Endodermal cell (in vitro differentiated cells): Measurements from ENCODE around the gene CRISPLD2. TPM values are rescaled to one million over a fixed set of nuclear protein-coding genes. Genes with fewer than 3 reads are reported as not detected.

Source experiments
- DNase-seq: peaks from one replicate; pipeline ENCODE4 v3.0.0-alpha.2; 2017
- H3K27ac ChIP-seq: 2 replicates; pipeline ENCODE4 v1.5.1; 2013; ENCODE audit warnings: mild to moderate bottlenecking, low read depth, low read length, moderate library complexity
- H3K27me3 ChIP-seq: 2 replicates; pipeline ENCODE4 v1.6.1; 2013; ENCODE audit warnings: mild to moderate bottlenecking, low read length, moderate library complexity; ENCODE audit not compliant: insufficient read depth, control insufficient read depth, poor library complexity, severe bottlenecking
- H3K36me3 ChIP-seq: 2 replicates; pipeline ENCODE4 v1.7.0; 2013; ENCODE audit warnings: mild to moderate bottlenecking, low read length, moderate library complexity; ENCODE audit not compliant: control insufficient read depth, insufficient read depth
- H3K4me1 ChIP-seq: one replicate; pipeline ENCODE4 v1.7.0; 2013; ENCODE audit warnings: low read length; ENCODE audit not compliant: control insufficient read depth, insufficient read depth
- H3K4me3 ChIP-seq: 2 replicates; pipeline ENCODE4 v1.5.1; 2013; ENCODE audit warnings: mild to moderate bottlenecking, low read length, moderate library complexity
- H3K9ac ChIP-seq: 2 replicates; pipeline ENCODE4 v1.6.1; 2013; ENCODE audit warnings: mild to moderate bottlenecking, low read length, moderate library complexity; ENCODE audit not compliant: poor library complexity, severe bottlenecking; ENCODE audit errors: extremely low read depth
- H3K9me3 ChIP-seq: 2 replicates; pipeline ENCODE4 v1.6.1; 2013; ENCODE audit warnings: mild to moderate bottlenecking, low read length, moderate library complexity; ENCODE audit not compliant: control insufficient read depth
- H3K27ac Mint-ChIP-seq: 2 replicates; pipeline ENCODE4 v1.8.0; 2020; ENCODE audit warnings: mixed read lengths
- H3K27me3 Mint-ChIP-seq: 2 replicates; pipeline ENCODE4 v1.8.0; 2021; ENCODE audit warnings: mild to moderate bottlenecking, mixed read lengths; ENCODE audit not compliant: insufficient read depth
- H3K36me3 Mint-ChIP-seq: 2 replicates; pipeline ENCODE4 v1.8.0; 2020; ENCODE audit warnings: low read depth, mixed read lengths
- H3K4me1 Mint-ChIP-seq: 2 replicates; pipeline ENCODE4 v1.8.0; 2020; ENCODE audit warnings: mixed read lengths
- H3K4me3 Mint-ChIP-seq: 2 replicates; pipeline ENCODE4 v1.8.0; 2020; ENCODE audit warnings: mild to moderate bottlenecking, moderate library complexity, mixed read lengths
- H3K9me3 Mint-ChIP-seq: 2 replicates; pipeline ENCODE4 v1.8.0; 2020; ENCODE audit warnings: mild to moderate bottlenecking, mixed read lengths
- CTCF ChIP-seq: fragments of 200-600 bp; sonication (generic); conservative IDR thresholded peaks from 2 replicates; pipeline ENCODE4 v1.5.0; 2021; ENCODE audit warnings: antibody characterized with exemption, mild to moderate bottlenecking
- WGBS, 2 experiments: methylation state at CpG; one replicate each; pipeline versions ENCODE4 v1.1.5 to v1.1.7; 2013; ENCODE audit warnings: missing lambda C conversion rate in 2 of 2, mixed read lengths in 1 of 2; ENCODE audit not compliant: insufficient coverage in 1 of 2, insufficient read length in 1 of 2; 5-methylcytosine and 5-hydroxymethylcytosine counted together
- total RNA-seq, 2 donors: library from RNA; stranded (reverse); fragmentation: NEBNext Ultra II Directional in 1 of 2; extraction: Animal tissue kit (Norgen Biotek cat#: 25700) in 1 of 2; gene quantifications; 2 replicates in 1 of 2; 3 replicates in 1 of 2; pipeline ENCODE4 v1.2.1, GENCODE V29; 2021

Gene CRISPLD2
- total RNA-seq, 2 donors from 2014 or later: 5.0 to 9.3 TPM

GRCh38 chr16:84931506-84931905, 111.7 kb downstream of the CRISPLD2 start:
- H3K27me3 Mint-ChIP-seq: no peaks in the 10 kb centered on the region
- Histone ChIP-seq H3K27me3 (no peaks in the 10 kb centered on the region), H3K9me3 (no peaks in the 10 kb centered on the region), H3K36me3 (no peaks in the 10 kb centered on the region), H3K4me3 (no peak overlapping the region), H3K9ac (no peak overlapping the region), H3K27ac (peak overlapping the region; percentile 75), H3K4me1 (no peaks in the 10 kb centered on the region)
- no peak overlapping the region for H3K27ac Mint-ChIP-seq
- TF ChIP-seq CTCF: no peak
- H3K4me3 Mint-ChIP-seq: no peak overlapping the region
- no peak for DNase-seq
- H3K4me1 Mint-ChIP-seq: no peaks in the 10 kb centered on the region
- no peaks in the 10 kb centered on the region for H3K36me3 Mint-ChIP-seq
- no peaks in the 10 kb centered on the region for H3K9me3 Mint-ChIP-seq
- WGBS, 2 experiments: 88 to 93% methylated on average over 5 to 8 of the region's 8 CpGs

- no peaks in the 10 kb centered on the region for H3K27me3 ChIP-seq
- H3K9ac ChIP-seq: no peak overlapping the region
- no peaks in the 10 kb centered on the region for H3K4me1 Mint-ChIP-seq
- H3K9me3 ChIP-seq: no peaks in the 10 kb centered on the region
- H3K4me3 Mint-ChIP-seq: no peak overlapping the region
- H3K4me1 ChIP-seq: no peaks in the 10 kb centered on the region
- H3K27me3 Mint-ChIP-seq: no peaks in the 10 kb centered on the region
- no peak for DNase-seq
- no peaks in the 10 kb centered on the region for H3K36me3 ChIP-seq
- H3K9me3 Mint-ChIP-seq: no peaks in the 10 kb centered on the region
- H3K4me3 ChIP-seq: no peak overlapping the region
- H3K27ac Mint-ChIP-seq: no peak overlapping the region
- 70 to 91% methylated on average over 4 to 5 of the region's 5 CpGs for WGBS, 2 experiments
- no peaks in the 10 kb centered on the region for H3K36me3 Mint-ChIP-seq
- no peak for TF ChIP-seq CTCF
- peak overlapping the region; percentile 75 for H3K27ac ChIP-seq
These were observed 112.9 kb downstream of the CRISPLD2 start for GRCh38 chr16:84932681-84933080.

GRCh38 chr16:84933774-84934631, 114.2 kb downstream of the CRISPLD2 start:
- H3K27ac Mint-ChIP-seq: no peak overlapping the region
- no peak for DNase-seq

More at GRCh38 chr16:84933774-84934631, 114.2 kb downstream of the CRISPLD2 start:
- Mint-ChIP-seq H3K4me1 (no peaks in the 10 kb centered on the region), H3K27me3 (no peaks in the 10 kb centered on the region), H3K36me3 (no peaks in the 10 kb centered on the region), H3K9me3 (no peaks in the 10 kb centered on the region), H3K4me3 (no peak overlapping the region)
- H3K27me3 ChIP-seq: no peaks in the 10 kb centered on the region
- H3K4me1 ChIP-seq: no peaks in the 10 kb centered on the region
- H3K27ac ChIP-seq: no peak overlapping the region
- H3K4me3 ChIP-seq: no peak overlapping the region
- H3K9ac ChIP-seq: no peak overlapping the region
- H3K36me3 ChIP-seq: no peaks in the 10 kb centered on the region
- WGBS, 2 experiments: 85 to 89% methylated on average over 17 to 29 of the region's 29 CpGs
- TF ChIP-seq CTCF: no peak
- H3K9me3 ChIP-seq: no peaks in the 10 kb centered on the region
